Measurements from ENCODE around the gene ZDHHC16.

ZDHHC16 gene

GRCh38 chr10:97435211-97435610 lies 10.8 kb upstream of the ZDHHC16 start:
- no peak for DNase-seq (ENCODE audit: extremely low read depth, low read depth)
- TF ChIP-seq CTCF (IDR thresholded peaks at IDR 0.05; ENCODE audit: low read depth, low read length), result no peak

- no peak for DNase-seq (ENCODE audit: extremely low read depth, low read depth)
- TF ChIP-seq CTCF (IDR thresholded peaks at IDR 0.05; ENCODE audit: low read depth, low read length), result no peak
Measured at GRCh38 chr10:97442277-97442676, 3.7 kb upstream of the ZDHHC16 start.

- DNase-seq (ENCODE audit: extremely low read depth, low read depth), result no peak
- no peak for TF ChIP-seq CTCF (IDR thresholded peaks at IDR 0.05; ENCODE audit: low read depth, low read length)
Measured at GRCh38 chr10:97444212-97444611, 1.8 kb upstream of the ZDHHC16 start.

GRCh38 chr10:97445357-97445721 lies 636 bp upstream of the ZDHHC16 start:
- TF ChIP-seq CTCF (IDR thresholded peaks at IDR 0.05; ENCODE audit: low read depth, low read length), result no peak
- DNase-seq (ENCODE audit: extremely low read depth, low read depth), result no peak

GRCh38 chr10:97450828-97451227 lies 4.9 kb downstream of the ZDHHC16 start:
- no peak for DNase-seq (ENCODE audit: extremely low read depth, low read depth)
- no peak for TF ChIP-seq CTCF (IDR thresholded peaks at IDR 0.05; ENCODE audit: low read depth, low read length)

GRCh38 chr10:97451605-97452004 lies 5.6 kb downstream of the ZDHHC16 start:
- no peak for DNase-seq (ENCODE audit: extremely low read depth, low read depth)
- no peak for TF ChIP-seq CTCF (IDR thresholded peaks at IDR 0.05; ENCODE audit: low read depth, low read length)

GRCh38 chr10:97452352-97452751 lies 6.4 kb downstream of the ZDHHC16 start:
- no peak for DNase-seq (ENCODE audit: extremely low read depth, low read depth)
- TF ChIP-seq CTCF (IDR thresholded peaks at IDR 0.05; ENCODE audit: low read depth, low read length), result no peak

All from AG09319 (cell line).